SK-N-MC (cell line): Measurements from ENCODE around the gene GGA2.
"Not testable (repeated sequence)": the region's sequence is repeated elsewhere in the genome, so short reads cannot be mapped to it uniquely, and the experiment has no call there.

Source experiments
- DNase-seq: peaks from one replicate; pipeline ENCODE4 v3.0.0-alpha.2; 2011; ENCODE audit warnings: low read depth, low spot score
- H3K27ac ChIP-seq: fragments of 200-600 bp; sonication (generic); 2 replicates; pipeline ENCODE4 v1.5.1; 2016; ENCODE audit warnings: mixed run types
- H3K36me3 ChIP-seq: fragments of 200-600 bp; sonication (generic); 2 replicates; pipeline ENCODE4 v1.6.1; 2017; ENCODE audit warnings: antibody characterized with exemption, low read length, mixed read lengths; ENCODE audit not compliant: insufficient read depth
- H3K4me3 ChIP-seq: fragments of 200-600 bp; sonication (generic); 2 replicates; pipeline ENCODE4 v1.5.1; 2016
- H3K9ac ChIP-seq: fragments of 200-600 bp; sonication (generic); 2 replicates; pipeline ENCODE4 v1.8.0; 2017; ENCODE audit warnings: mixed run types, mixed read lengths; ENCODE audit not compliant: insufficient read length
- H3K9me3 ChIP-seq: fragments of 200-600 bp; sonication (generic); 2 replicates; pipeline ENCODE4 v1.6.1; 2017; ENCODE audit warnings: low read depth, mild to moderate bottlenecking, antibody characterized with exemption, low read length, moderate library complexity, mixed read lengths
- EZH2 ChIP-seq: fragments of 200-600 bp; sonication (generic); IDR thresholded peaks from one replicate; pipeline ENCODE4 v1.6.1; 2017; ENCODE audit warnings: antibody characterized with exemption
- FOXP2 ChIP-seq: optimal IDR thresholded peaks from 2 replicates; pipeline ENCODE3; 2011; ENCODE audit warnings: mild to moderate bottlenecking, moderate library complexity; ENCODE audit not compliant: insufficient read depth; ENCODE audit errors: extremely low read length, control extremely low read depth
- POLR2AphosphoS5 ChIP-seq: IDR thresholded peaks from 2 replicates; pipeline ENCODE4 v1.6.1; 2012; ENCODE audit warnings: mild to moderate bottlenecking, low read depth, low read length, borderline replicate concordance

Gene GGA2

DNA sequence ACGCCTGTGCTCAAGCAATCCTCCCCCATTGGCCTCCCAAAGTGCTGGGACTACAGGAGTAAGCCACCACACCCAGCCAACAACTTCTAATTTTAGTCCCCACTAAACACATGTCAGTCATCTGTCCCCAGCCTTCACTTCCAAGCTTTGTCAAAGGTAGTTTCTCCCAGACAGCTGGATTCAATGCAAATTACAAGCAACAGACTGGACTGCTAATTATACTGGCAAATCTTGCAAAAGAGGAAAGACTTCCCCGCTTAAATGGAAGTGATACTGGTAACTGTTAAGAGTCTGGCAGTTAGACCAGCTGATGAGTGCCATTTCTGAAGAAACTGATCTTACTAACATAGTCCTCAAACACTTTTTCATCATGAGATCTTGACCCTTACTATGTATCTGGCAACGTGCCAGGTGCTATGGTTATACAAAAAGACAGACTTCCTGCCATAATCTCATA, 8.2 kb upstream of the GGA2 start:
- Histone ChIP-seq H3K36me3 (peaks cover 33% of the 10 kb centered on the region), H3K27ac (no peak overlapping the region), H3K9ac (no peak overlapping the region), H3K9me3 (no peaks in the 10 kb centered on the region), H3K4me3 (no peak overlapping the region)
- DNase-seq = no peak
- no peak for TF ChIP-seq FOXP2
- TF ChIP-seq EZH2 = no peak
- TF ChIP-seq POLR2AphosphoS5 = no peak

GRCh38 chr16:23516366-23517137, 6.3 kb upstream of the GGA2 start:
- DNase-seq = no peak
- Histone ChIP-seq H3K9me3 (no peaks in the 10 kb centered on the region), H3K36me3 (peaks cover 14% of the 10 kb centered on the region), H3K9ac (no peak overlapping the region), H3K4me3 (no peak overlapping the region), H3K27ac (no peak overlapping the region)
- no peak for TF ChIP-seq FOXP2
- no peak; the same call in 1 of the 2 replicates for TF ChIP-seq POLR2AphosphoS5
- TF ChIP-seq EZH2 = no peak

DNA sequence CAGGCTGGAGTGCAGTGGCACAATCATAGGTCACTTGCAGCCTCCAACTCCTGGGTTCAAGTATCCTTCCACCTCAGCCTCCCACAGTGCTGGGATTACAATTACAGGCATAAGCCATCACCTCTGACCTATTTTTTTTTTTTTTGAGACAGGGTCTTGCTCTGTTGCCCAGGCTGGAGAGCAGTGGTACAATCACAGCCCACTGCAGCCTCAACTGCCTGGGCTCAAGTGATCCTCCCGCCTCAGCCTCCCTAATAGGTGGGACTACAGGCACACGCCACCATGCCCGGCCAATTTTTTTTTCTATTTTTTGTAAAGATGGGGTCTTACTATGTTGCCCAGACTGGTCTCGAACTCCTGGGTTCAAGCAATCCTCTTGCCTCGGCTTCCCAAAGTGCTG, 5.6 kb upstream of the GGA2 start:
- Histone ChIP-seq H3K9ac (no peak overlapping the region), H3K36me3 (peaks cover 13% of the 10 kb centered on the region), H3K9me3 (no peaks in the 10 kb centered on the region), H3K27ac (no peak overlapping the region), H3K4me3 (no peak overlapping the region)
- DNase-seq = no peak
- TF ChIP-seq EZH2 (no peak), POLR2AphosphoS5 (no peak), FOXP2 (no peak)

DNA sequence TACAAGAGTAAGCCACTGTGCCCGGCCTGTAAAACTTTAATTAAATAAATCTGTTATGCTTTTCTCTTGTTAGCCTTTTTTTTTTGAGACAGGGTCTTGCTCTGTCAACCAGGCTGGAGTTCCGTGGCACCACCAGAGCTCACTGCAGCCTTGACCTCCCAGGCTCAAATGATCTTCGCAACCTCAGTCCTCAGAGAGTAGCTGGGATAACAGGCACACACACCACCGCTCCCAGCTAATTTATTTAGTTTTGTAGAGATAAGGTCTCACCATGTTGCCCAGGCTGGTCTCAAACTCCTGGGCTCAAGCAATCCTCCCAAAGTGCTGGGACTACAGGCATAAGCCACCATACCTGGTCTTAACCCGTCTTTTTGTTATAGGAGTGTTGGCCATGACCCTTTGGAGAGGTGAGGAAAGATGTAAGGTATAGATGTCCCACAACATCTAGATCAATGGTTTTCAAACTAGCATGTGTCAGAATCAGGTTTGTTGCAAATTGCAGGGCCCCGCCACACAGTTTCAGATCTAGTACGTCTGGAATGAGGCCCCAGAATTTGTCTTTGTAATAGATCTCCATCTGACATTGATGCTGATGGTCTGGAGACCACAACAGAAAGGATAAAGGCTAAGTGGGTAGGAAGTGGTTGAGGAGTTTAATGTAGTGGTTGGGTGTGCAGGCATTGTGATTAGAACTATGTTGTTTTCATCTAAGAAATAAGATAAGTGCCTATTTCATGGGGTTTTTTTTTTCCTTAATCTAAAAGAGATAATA, 4.3 kb upstream of the GGA2 start:
- H3K36me3 ChIP-seq = peaks cover 6% of the 10 kb centered on the region
- TF ChIP-seq EZH2 = no peak
- TF ChIP-seq POLR2AphosphoS5 = no peak
- TF ChIP-seq FOXP2 = no peak
- no peaks in the 10 kb centered on the region for H3K9me3 ChIP-seq
- no peak overlapping the region for H3K9ac ChIP-seq
- H3K27ac ChIP-seq = no peak overlapping the region
- H3K4me3 ChIP-seq = no peak overlapping the region
- no peak for DNase-seq

- Histone ChIP-seq H3K9me3 (no peaks in the 10 kb centered on the region), H3K27ac (no peak overlapping the region), H3K4me3 (no peak overlapping the region), H3K36me3 (peaks cover 4% of the 10 kb centered on the region; the same call in 1 of the 2 replicates), H3K9ac (no peak overlapping the region)
- no peak for TF ChIP-seq EZH2
- TF ChIP-seq POLR2AphosphoS5 = no peak
- no peak for TF ChIP-seq FOXP2
- no peak for DNase-seq
Observed at GRCh38 chr16:23512168-23512695, 1.9 kb upstream of the GGA2 start.

DNA sequence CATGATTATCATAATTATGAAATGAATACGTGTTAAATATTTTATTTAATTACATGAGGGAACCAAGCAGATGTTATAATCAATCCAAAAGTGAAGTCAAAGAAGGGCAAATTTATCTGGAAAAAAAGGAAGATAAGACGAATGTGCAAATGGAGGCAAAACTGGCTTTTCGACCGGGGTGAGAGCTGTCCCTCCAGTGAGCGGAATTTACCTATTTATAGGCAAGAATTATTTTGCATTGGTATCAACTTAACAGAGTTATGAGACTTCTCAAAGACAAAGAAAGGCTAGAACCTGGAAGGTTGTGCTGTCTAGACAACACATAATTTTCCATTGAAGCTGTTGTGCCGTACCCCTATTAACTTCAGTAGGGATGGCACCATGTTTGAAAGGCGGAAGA, 1.4 kb upstream of the GGA2 start:
- Histone ChIP-seq H3K9me3 (no peaks in the 10 kb centered on the region), H3K9ac (no peak overlapping the region), H3K27ac (no peak overlapping the region), H3K4me3 (no peak overlapping the region), H3K36me3 (peaks cover 4% of the 10 kb centered on the region; the same call in 1 of the 2 replicates)
- TF ChIP-seq POLR2AphosphoS5 (no peak), EZH2 (no peak), FOXP2 (no peak)
- DNase-seq = no peak

GRCh38 chr16:23510915-23511270, 599 bp upstream of the GGA2 start:
- not testable (repeated sequence) for H3K27ac ChIP-seq, DNase-seq

DNA sequence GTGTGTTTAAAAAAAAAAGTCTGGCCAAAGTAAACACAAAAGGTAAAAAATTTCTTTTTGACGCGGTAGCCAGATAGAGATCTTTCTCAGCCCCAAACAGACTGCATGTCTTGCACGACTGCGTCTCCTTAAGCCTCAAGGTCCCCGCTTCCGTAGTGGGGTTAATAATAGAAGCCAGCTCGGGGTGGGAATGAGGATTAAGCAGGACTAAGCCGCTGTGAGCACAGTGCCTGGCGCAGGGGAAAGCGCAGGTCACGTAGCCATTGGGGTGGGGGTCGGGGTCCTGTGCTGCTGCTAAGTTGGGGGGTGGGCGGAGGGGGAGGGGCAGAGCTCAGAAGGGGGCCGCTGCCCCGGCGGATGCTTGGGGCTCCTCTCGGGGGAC, 521 bp downstream of the GGA2 start:
- no peak for DNase-seq
- TF ChIP-seq POLR2AphosphoS5 = no peak
- no peak for TF ChIP-seq EZH2
- TF ChIP-seq FOXP2 = no peak
- Histone ChIP-seq H3K36me3 (peaks cover 4% of the 10 kb centered on the region; the same call in 1 of the 2 replicates), H3K9ac (peak overlapping the region; percentile 92), H3K9me3 (no peaks in the 10 kb centered on the region), H3K27ac (no peak overlapping the region), H3K4me3 (peak overlapping the region; percentile 78)

More at GRCh38 chr16:23510915-23511270, 599 bp upstream of the GGA2 start:
- H3K9me3 ChIP-seq, H3K36me3 ChIP-seq, H3K9ac ChIP-seq: not testable (repeated sequence)
- H3K4me3 ChIP-seq = peak overlapping the region; percentile 78

GRCh38 chr16:23509441-23509754, 896 bp downstream of the GGA2 start:
- DNase-seq = no peak
- H3K27ac ChIP-seq = no peak overlapping the region

More at GRCh38 chr16:23509441-23509754, 896 bp downstream of the GGA2 start:
- TF ChIP-seq FOXP2 = no peak
- no peak for TF ChIP-seq POLR2AphosphoS5
- no peak for TF ChIP-seq EZH2
- Histone ChIP-seq H3K9ac (peak overlapping the region; percentile 92), H3K9me3 (no peaks in the 10 kb centered on the region), H3K36me3 (peaks cover 4% of the 10 kb centered on the region; the same call in 1 of the 2 replicates), H3K4me3 (peak overlapping the region; percentile 78)
